K562 (cell line): ENCODE measurements around the gene TAF4.

Source experiments
- ATF2 ChIP-seq: sonication (generic); formaldehyde crosslinking; IDR thresholded peaks from 2 replicates; pipeline ENCODE4 v1.8.1; 2022; ENCODE audit warnings: missing genetic modification reagents
- HDAC1 ChIP-seq, 2 experiments: fragments of 450-650 bp; IDR thresholded peaks; 2 replicates each; pipeline ENCODE4 v1.6.1; 2016 to 2017; ENCODE audit warnings: inconsistent platforms in 1 of 2, mild to moderate bottlenecking in 1 of 2, moderate library complexity in 1 of 2
- KAT8 ChIP-seq: fragments of 450-650 bp; IDR thresholded peaks from 2 replicates; pipeline ENCODE4 v1.6.1; 2016; ENCODE audit warnings: low read depth, mild to moderate bottlenecking
- POLR2AphosphoS5 ChIP-seq: IDR thresholded peaks from 2 replicates; pipeline ENCODE4 v1.6.1; 2011; ENCODE audit warnings: mild to moderate bottlenecking, low read depth, low read length, moderate library complexity; ENCODE audit not compliant: control insufficient read depth, insufficient read depth

GRCh38 chr20:62027698-62028321 lies 37.9 kb downstream of the TAF4 start:
- TF ChIP-seq HDAC1 (IDR thresholded peaks at IDR 0.05) (no peak), ATF2 (CRISPR knock-in tag) (no peak), POLR2AphosphoS5 (no peak), KAT8 (no peak)
